SK-N-SH treated with all-trans-retinoic acid at 6 μM for 48 hours (cell line): Measurements from ENCODE around the gene EFCAB5.

ENCODE experiments used
- ARNTL ChIP-seq: fragments of 450-650 bp; formaldehyde crosslinking; IDR thresholded peaks from 2 replicates; pipeline ENCODE4 v1.5.0; 2020; ENCODE audit warnings: low read depth, mild to moderate bottlenecking, moderate library complexity, borderline replicate concordance
- BACH2 ChIP-seq: fragments of 250-450 bp; sonication (Bioruptor Pico); IDR thresholded peaks from 2 replicates; pipeline ENCODE4 v1.9.0; 2021; ENCODE audit warnings: mild to moderate bottlenecking, borderline replicate concordance
- ESRRG ChIP-seq: fragments of 250-450 bp; sonication (Bioruptor Pico); IDR thresholded peaks from 2 replicates; pipeline ENCODE4 v1.6.1; 2021; ENCODE audit warnings: mild to moderate bottlenecking
- GLIS3 ChIP-seq: fragments of 250-450 bp; sonication (Bioruptor Pico); IDR thresholded peaks from 2 replicates; pipeline ENCODE4 v1.5.0; 2020; ENCODE audit warnings: mild to moderate bottlenecking, moderate library complexity
- PPARA ChIP-seq: fragments of 250-450 bp; sonication (Bioruptor Pico); IDR thresholded peaks from 2 replicates; pipeline ENCODE4 v1.5.0; 2020; ENCODE audit warnings: mild to moderate bottlenecking, borderline replicate concordance
- RARB ChIP-seq: fragments of 250-450 bp; sonication (Bioruptor Pico); IDR thresholded peaks from 2 replicates; pipeline ENCODE4 v1.8.0; 2021; ENCODE audit warnings: mild to moderate bottlenecking, moderate library complexity
- TCF4 ChIP-seq: fragments of 250-450 bp; sonication (Bioruptor Pico); IDR thresholded peaks from 2 replicates; pipeline ENCODE4 v1.8.0; 2021; ENCODE audit warnings: mild to moderate bottlenecking, moderate library complexity, borderline replicate concordance
- ZFP3 ChIP-seq: fragments of 250-450 bp; sonication (Bioruptor Pico); IDR thresholded peaks from 2 replicates; pipeline ENCODE4 v1.5.0; 2020; ENCODE audit warnings: mild to moderate bottlenecking, moderate library complexity
- ZFP30 ChIP-seq: fragments of 450-650 bp; formaldehyde crosslinking; IDR thresholded peaks from 2 replicates; pipeline ENCODE4 v1.5.0; 2022; ENCODE audit warnings: mild to moderate bottlenecking, moderate library complexity
- ZNF565 ChIP-seq: fragments of 450-650 bp; formaldehyde crosslinking; conservative IDR thresholded peaks from 2 replicates; pipeline ENCODE4 v1.5.0; 2020; ENCODE audit warnings: low read depth, mild to moderate bottlenecking, moderate library complexity
- ZNF8 ChIP-seq: fragments of 450-650 bp; formaldehyde crosslinking; IDR thresholded peaks from 2 replicates; pipeline ENCODE4 v1.5.0; 2020; ENCODE audit warnings: mild to moderate bottlenecking, moderate library complexity
- TF ChIP-seq, protein P1 (sequence below): fragments of 250-450 bp; sonication (Bioruptor Pico); IDR thresholded peaks from 2 replicates; pipeline ENCODE4 v1.8.0; 2020; ENCODE audit warnings: mild to moderate bottlenecking, moderate library complexity, borderline replicate concordance
- TF ChIP-seq, protein P2 (sequence below): fragments of 250-450 bp; sonication (Bioruptor Pico); IDR thresholded peaks from 2 replicates; pipeline ENCODE4 v1.5.1; 2020; ENCODE audit warnings: low read depth, mild to moderate bottlenecking, moderate library complexity
- TF ChIP-seq, protein P3 (sequence below): fragments of 250-450 bp; sonication (Bioruptor Pico); IDR thresholded peaks from 2 replicates; pipeline ENCODE4 v1.5.1; 2021; ENCODE audit warnings: mild to moderate bottlenecking, moderate library complexity

DNA sequence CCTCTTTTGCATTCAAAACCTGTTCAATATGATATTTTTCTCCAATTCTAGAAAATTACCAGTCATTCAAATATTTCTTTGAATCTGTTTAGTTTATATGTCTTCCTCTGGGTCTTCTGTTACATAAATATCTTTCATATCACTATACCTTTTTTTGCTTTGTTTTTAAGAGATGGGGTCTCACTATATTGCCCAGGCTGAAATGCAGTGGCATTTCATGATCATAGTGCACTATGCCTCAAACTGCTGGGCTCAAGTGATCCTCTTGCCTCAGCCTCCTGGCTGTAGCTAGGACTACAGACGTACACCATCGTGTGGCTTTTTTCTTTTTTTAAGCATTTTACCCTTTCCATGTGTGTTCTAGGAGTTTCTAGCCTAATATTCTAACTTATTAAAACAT is 214.0 kb downstream of the EFCAB5 start:
- TF ChIP-seq ZNF8 (CRISPR knock-in tag): no peak
- no peak for TF ChIP-seq ARNTL (CRISPR knock-in tag)
- no peak for TF ChIP-seq ZFP30 (CRISPR knock-in tag)
- TF ChIP-seq BACH2 (CRISPR knock-in tag): no peak
- TF ChIP-seq, protein P1, sequence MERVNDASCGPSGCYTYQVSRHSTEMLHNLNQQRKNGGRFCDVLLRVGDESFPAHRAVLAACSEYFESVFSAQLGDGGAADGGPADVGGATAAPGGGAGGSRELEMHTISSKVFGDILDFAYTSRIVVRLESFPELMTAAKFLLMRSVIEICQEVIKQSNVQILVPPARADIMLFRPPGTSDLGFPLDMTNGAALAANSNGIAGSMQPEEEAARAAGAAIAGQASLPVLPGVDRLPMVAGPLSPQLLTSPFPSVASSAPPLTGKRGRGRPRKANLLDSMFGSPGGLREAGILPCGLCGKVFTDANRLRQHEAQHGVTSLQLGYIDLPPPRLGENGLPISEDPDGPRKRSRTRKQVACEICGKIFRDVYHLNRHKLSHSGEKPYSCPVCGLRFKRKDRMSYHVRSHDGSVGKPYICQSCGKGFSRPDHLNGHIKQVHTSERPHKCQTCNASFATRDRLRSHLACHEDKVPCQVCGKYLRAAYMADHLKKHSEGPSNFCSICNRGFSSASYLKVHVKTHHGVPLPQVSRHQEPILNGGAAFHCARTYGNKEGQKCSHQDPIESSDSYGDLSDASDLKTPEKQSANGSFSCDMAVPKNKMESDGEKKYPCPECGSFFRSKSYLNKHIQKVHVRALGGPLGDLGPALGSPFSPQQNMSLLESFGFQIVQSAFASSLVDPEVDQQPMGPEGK: no peak
- TF ChIP-seq ZNF565 (CRISPR knock-in tag): no peak
- TF ChIP-seq ESRRG: no peak
- TF ChIP-seq ZFP3 (CRISPR knock-in tag): no peak
- no peak for TF ChIP-seq PPARA (CRISPR knock-in tag)
- TF ChIP-seq, protein P2, sequence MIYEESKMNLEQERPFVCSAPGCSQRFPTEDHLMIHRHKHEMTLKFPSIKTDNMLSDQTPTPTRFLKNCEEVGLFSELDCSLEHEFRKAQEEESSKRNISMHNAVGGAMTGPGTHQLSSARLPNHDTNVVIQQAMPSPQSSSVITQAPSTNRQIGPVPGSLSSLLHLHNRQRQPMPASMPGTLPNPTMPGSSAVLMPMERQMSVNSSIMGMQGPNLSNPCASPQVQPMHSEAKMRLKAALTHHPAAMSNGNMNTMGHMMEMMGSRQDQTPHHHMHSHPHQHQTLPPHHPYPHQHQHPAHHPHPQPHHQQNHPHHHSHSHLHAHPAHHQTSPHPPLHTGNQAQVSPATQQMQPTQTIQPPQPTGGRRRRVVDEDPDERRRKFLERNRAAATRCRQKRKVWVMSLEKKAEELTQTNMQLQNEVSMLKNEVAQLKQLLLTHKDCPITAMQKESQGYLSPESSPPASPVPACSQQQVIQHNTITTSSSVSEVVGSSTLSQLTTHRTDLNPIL: no peak
- TF ChIP-seq RARB (CRISPR knock-in tag): no peak
- TF ChIP-seq, protein P3, sequence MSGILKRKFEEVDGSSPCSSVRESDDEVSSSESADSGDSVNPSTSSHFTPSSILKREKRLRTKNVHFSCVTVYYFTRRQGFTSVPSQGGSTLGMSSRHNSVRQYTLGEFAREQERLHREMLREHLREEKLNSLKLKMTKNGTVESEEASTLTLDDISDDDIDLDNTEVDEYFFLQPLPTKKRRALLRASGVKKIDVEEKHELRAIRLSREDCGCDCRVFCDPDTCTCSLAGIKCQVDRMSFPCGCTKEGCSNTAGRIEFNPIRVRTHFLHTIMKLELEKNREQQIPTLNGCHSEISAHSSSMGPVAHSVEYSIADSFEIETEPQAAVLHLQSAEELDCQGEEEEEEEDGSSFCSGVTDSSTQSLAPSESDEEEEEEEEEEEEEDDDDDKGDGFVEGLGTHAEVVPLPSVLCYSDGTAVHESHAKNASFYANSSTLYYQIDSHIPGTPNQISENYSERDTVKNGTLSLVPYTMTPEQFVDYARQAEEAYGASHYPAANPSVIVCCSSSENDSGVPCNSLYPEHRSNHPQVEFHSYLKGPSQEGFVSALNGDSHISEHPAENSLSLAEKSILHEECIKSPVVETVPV (CRISPR knock-in tag): no peak
- no peak for TF ChIP-seq GLIS3 (CRISPR knock-in tag)
- no peak for TF ChIP-seq TCF4 (CRISPR knock-in tag)
